Fibroblast of upper back skin (primary cell): Measurements from ENCODE around the gene F5.

ENCODE experiments used
- DNase-seq: peaks from one replicate; pipeline ENCODE4 v3.0.0-alpha.2; 2013

Gene F5

DNA sequence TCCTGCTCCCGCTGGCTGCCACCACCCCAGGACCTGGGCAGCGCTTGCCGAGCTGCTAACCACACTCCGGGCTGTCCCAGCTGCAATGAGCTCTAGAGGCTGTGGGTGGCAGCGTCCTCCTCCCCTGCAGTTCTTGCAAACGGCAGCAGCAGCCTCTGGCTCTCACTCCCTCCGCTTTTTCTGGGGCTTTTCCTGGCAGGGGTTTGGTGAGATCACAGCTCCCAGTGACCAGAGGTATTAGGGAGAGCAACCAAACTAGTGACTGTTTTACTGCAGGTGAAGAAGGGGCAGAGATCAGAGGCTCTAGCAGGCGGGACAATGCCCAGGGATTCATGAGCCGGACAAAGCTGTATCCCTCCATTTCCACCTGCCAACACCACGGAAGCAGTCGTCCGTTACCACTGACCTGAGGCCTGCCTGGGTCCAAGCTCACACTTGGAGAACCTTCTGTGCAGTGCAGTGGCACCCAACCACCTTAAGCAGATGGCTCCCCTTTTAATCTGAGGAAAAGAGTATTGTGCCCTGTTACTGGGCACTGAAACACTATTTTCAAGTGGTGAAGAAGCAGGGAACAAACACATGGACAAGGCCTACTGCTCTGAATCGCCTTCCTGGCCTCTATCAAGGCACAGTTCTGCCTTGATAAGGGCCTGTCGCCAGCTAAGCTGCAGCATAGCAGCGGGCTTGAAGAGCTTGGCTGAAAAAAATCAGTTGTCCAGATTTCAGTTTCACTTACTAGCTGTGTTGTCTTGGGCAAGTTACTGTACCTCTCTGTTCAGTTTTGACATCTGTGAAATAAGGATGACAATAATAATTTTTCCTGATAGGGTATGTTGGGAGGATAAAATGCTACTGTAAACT is at the start of gene F5:
Gene F5 (minus strand): TSS at position 87 of the 861 bp plus-strand sequence. CDS start 95 bp downstream, outside the sequence.
- peak; percentile 40 for DNase-seq

DNA sequence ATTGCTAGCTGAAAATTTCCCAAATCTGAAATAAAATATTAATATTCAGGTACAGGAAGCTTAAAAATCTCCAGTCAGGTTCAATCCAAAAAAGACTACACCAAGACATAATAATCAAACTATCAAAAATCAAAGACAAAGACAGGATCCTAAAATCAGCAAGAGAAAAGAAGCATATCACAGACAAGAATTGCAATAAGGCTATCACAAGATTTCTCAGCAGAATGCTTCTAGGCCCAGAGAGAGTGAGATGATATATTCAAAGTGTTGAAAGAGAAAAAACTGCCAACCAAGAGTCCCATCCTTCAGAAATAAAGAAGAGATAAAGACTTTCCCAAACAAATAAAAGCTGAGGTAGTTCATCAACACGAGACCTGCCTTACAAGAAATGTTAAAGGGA is 48.6 kb upstream of the F5 start:
- DNase-seq, result no peak

DNA sequence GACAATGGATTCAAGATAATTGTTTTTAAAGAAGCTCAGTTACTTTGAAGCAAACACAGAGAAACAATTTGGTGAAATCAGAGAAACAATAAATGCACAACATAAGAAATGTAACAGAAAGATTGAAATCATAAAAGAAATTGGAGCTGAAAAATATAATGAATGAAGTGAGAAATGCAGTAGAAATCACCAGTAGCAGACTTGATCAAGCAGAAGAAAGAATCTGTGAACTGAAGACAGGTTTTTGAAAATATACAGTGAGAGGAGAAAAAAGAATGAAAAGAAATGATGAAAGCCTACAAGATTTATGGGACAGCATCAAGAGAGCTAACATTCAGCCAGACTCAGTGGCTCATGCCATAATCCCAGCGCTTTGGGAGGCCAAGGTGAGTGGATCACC is 47.9 kb upstream of the F5 start:
- no peak for DNase-seq

DNA sequence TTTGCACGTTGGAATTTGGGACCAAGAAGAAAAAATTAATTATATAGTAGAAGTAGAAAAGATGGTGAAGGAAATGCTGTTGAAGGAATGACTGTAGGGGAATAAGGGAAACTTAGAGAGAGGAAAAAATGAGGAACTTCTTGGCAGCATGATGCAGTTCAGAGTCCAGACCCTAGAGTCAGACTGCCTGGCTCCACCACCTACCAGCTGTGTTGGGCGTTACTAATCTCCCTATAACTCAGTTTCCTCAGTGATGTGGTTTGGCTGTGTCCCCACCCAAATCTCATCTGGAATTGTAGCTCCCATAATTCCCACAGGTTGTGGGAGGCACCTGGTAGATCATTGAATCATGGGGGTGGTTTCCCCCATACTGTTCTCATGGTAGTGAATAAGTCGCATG is 45.0 kb upstream of the F5 start:
- DNase-seq, result no peak

DNA sequence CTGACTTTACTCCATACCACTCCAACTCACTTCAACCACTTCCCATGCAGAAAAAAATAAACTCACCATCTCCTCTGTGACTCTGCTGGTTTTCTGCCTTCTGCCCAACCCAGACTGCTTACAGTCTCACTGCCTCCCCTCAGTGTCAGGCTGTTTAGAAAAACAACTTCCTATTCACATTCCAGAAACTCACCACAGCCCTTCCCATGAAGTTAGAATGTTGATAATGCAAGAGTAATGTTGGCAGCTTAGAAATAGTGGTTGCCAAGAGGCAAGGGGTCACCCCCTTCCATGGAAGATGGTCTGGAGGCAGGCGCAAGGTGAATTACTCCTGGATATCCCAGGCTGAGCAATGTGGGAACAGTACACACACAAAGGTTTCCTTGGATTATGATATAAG is 43.7 kb upstream of the F5 start, which contains the start of gene SELP:
Gene SELP (minus strand): TSS at position 119 of the 400 bp plus-strand sequence. CDS start 50 bp downstream, at position 69.
- no peak for DNase-seq

DNA sequence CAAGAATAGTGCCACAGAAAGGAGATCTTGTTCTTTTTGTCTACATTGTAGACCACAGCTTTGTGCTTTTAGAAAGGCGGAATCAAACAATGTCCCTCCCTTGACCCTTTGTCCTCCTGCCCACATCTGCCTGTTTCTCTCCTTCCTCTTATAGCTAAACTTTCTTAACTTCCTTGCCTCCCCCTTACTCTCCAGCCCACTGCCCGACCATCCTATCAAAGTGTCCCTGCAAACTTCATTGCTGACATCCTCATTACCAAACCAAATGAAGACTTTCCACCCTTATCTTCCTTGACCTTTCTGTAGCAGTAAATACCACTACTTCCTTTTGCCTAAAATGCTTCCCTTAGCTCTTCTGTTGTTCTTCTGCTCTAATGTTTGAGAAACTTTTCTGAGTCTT is 38.6 kb upstream of the F5 start:
- DNase-seq, result no peak

DNA sequence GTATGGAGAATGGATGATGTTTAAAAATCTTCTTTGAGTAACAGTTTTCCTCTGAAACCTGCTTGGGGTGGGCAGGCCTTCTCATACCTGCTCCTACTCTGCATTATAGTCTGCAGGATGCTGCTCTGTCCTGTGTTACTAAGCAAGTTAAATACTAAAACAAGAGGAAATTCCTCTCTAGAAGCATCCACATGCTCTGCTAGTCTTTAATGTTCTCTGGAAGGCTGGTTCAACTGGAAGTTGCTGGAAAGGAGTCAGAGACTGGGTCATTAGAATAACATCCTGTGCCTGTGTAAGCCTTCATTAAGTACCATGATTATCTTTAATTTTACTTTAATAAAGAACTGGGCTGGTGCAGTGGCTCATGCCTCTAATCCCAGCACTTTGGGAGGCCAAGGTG is 37.8 kb upstream of the F5 start:
- no peak for DNase-seq

DNA sequence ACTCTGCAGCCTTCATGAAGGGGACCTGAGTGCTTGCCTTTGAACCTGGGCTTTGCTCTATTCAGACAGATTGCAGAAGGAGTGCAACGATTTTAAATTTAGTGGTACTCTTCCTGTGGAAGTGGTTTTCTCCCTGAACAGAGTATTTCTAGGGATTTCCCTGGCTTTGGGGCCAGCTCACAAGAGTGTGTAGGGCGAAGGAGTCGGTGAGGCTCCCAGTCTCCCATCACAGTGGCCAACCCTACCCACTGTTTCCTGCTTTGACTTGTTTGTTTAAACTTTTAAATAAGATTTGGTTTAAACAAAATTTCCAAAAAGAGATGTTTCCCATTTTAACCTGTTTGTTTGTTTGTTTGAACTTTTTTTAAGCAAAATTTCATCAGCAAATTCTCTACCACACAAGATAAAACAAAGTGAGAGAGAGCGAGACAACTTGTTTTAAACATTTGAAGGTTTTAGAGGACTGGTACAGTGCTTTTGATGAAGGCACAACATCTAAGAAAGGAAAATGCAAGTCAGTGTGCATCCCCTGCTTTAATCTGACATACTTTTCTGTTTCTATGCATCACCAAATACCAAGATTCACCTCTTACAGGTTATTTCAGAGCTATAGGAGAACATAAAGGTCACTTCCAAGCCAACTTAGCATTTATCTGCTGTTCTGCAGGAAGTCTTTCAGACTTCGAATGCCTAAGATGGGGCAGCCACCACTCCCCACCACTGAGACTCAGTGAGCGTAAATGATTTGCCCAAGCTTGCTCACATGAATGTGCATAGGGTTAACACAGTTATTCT is 37.0 kb upstream of the F5 start:
- no peak for DNase-seq

DNA sequence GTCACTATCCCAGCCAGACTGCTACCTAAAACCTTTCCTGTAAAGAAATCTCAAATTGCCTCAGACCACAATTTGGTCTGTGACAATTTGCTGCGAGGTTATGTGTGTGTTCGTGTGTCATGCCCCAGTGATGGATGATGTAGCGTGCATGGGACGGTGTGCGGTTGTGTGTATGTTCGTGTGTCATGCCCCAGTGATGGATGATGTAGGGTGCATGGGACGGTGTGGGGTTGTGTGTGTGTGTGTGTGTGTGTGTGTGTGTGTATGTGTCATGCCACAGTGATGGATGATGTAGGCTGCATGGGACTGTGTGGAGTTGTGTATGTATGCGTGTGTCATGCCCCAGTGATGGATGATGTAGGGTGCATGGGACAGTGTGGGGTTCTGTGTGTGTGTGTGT is 34.3 kb upstream of the F5 start:
- no peak for DNase-seq

DNA sequence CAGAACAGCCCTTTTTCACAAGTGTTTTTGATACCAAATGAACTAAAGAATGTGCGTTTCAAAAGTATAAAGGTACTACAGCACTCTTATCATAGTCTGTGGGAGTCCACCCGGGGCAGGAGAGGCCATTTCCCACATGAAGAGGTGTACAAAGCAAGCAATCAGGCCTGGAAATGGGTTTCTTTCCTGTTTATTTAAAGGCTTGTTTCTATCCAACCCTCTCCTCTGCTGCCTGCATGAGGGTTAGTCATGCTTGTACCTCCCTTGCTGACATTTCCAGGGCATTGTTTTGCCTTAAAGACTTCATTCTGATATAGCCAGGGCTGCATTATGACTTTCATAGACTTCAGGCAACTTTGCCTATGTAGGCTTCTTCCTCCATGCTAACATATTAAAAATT is 32.1 kb upstream of the F5 start:
- DNase-seq, result no peak

DNA sequence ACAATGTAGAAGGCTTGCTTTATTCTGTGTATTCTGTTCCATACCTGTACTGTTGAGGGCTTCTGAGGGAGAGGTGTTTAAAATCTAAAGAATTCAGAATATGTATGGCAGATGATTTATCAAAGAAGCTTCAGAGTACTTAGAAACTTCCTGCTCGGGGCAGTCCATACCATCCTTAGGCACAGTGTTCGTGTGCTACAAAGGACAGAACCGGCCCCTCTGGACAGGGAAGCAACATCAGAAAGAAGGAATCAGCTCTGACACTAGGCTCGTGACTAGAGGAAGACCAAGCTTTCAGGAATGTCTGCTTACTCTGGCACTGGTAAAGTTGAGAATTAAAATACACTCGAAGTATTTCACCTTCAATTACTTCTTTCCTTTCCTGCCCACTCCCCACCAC is 29.5 kb upstream of the F5 start:
- no peak for DNase-seq

DNA sequence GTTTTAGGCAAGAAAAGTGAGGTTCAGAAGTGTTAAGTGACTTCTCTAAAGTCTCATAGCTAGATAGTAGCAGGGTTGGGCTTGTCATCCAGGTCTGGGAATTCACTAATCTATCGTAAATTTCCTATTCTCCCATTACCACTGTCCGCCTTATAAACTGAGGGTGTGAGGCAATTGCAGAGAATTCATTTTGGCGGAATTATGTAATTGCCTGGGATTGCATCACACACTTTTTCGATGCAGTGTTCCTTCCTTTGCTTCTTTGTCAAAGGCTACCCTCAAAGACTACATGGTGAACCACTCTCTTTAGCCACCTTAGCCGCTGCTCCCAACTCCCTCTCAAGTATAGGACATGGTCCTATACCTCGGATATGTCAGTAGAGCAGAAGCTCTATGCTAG is 24.6 kb upstream of the F5 start:
- no peak for DNase-seq

DNA sequence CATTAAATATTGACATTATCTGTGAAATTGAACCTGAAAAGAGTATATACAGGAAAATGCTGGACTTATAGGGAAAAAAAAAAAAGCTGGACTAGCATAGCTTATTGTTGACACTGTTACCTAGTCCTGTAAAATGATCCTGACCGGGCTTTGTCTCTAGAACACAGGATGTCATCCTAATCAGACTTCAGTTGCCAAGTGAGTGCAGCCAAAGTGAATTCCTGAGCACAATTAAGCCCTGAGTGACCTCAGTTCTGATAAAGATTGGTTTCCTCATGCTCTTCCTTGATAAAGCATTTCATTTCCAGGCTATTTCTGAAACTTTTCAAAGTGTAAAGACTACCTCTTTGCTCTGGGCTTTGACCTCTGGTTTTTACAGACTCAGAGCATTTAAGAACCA is 23.8 kb upstream of the F5 start:
- no peak for DNase-seq

DNA sequence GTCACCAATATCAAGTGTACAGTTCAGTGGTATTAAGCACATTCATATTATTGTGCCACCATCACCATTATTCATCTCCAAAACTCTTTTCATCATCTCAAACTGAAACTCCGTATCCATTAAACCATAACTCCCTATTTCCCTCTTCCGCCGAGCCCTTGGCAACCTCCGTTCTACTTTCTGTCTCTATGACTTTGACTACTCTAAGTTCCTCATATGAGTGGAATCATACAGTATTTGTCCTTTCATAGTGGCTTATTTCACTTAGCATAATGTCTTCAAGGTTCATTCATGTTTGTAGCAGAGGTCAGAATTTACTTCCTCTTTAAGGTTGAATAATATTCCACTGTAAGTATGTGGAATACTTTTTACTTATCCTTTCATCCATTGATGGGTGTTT is 21.9 kb upstream of the F5 start:
- DNase-seq, result no peak

DNA sequence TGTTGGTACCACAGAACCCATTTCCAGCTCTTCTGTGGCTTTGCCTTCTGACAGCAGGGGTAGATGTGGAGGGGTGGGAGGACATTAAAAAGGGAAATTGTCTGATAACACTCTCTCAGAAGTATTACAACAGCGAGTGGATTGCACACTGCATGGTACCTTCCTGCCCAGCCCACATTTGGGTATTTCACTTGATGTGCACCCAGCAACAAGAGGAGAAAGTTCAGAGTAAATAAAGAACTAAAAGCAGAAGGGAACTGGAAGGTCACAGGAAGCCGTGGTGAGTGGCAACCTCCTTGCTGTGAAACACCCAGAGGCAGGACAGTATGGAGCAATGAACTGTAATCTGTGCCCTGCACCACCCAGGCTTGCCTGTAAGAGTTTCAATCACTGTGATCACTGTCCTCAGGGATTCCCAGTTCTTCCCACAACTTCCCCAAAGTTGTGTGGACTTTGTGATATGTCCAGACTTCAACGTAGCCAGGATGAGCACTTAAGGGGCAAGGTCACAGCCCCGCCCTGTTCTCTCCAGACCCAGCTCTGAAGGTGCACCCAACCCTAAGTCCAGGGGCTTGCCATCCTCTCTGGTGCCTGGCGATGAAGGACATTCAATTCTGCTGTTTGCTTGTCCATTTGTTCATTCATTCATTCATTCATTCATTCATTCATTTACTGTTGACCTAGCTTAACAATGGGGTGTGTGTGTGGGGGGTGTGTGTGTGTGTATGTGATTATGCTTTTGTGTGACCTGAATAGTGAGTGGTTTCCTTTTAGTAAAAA is 18.7 kb upstream of the F5 start:
- DNase-seq, result no peak

DNA sequence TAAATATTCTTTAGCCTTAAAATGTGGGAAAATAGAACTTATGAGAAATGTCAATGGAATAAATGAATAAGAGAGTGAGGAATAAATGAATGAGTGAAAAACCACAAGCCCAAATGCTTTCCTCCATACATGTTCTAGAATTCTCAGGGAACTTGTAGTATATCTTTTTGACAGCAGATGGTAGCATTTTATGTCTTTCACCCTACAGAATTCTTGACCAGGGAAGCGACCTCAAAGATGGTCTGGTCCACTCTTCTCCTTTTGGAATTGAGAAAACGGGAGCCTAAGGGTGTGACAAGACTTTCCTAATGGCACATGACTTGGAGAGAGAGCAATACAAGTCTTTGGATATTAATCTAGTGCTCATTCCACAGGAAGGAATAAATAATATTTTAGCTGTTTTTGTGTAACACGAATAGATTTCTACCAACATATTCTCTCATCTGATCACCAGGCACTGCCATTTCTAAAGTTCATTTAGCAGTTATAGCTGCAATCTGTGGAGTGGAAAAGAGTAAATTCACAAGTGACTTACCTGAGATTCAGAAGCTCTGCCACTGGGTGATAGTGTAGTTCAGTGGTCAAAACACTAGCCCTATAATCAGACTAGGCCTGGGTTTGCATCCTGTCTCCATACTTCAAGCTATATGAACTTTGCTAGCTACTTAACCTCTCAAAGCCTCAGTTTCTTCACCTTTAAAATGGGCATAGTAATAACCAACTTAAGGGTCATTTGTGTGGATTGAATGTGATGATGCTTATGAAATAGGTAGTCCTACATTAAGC is 15.0 kb upstream of the F5 start:
- DNase-seq, result peak; percentile 30

DNA sequence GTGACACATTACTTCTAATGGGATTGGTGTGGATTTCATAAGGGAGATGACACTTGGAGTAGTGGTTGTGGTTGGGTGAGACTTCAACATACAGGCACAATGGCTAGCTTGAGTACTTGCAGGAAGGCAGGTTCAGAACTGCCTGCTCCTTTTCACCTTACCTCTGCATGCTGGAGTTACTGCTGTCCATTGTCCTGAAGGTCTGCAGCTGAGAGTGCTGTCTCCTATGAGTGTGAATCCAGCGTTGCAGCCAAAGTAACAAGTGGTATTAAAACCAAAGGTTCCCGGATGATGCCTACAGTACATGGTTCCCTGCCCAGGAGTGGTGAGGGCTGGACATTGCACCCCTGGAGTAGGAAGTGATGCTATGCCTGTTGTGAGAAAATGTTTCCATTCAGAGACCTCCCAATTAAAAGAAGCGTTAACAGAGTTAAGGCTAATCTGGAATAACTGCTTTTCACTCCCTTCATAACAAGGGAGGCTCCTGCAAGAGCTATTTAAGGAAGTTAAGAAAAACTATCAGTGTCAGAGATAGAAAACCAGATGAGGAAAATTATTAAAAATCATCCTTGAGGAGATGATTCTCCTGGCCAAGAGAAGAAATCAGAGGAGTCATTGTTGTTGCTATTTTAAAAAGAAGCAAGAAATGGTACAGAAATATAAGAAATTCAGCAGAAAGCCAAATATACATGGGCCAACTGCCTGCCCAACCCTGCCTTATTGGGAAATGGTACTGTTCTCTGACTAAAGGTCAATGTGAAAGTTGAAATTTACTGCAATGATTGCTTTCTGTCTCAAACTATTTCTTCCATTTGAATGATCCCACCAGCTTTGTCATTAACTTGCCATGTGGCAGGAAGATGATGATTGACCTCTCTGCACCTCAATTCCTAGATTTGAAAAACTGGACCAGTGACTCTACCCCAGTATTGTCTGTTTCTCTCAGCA is 9.8 kb upstream of the F5 start:
- DNase-seq, result peak; percentile 26

DNA sequence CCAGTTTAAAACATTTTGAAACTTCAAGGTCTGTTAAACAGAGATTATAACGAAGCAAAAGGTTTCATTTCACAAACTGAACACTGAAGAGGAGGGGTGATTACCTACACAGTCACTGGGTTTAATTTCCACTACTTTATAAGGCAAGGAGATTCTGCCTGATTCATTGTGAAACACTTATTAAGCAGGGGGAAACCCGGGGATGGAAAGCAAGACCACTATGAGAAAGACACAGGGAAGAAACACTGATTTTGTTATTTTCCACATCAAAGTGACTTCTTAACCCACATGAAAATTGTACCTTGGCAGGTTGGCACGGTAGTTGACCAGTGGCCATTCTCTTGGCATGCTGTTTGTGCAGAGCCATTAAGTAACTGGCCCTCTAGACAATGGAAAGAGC is 8.1 kb upstream of the F5 start:
- DNase-seq, result no peak

DNA sequence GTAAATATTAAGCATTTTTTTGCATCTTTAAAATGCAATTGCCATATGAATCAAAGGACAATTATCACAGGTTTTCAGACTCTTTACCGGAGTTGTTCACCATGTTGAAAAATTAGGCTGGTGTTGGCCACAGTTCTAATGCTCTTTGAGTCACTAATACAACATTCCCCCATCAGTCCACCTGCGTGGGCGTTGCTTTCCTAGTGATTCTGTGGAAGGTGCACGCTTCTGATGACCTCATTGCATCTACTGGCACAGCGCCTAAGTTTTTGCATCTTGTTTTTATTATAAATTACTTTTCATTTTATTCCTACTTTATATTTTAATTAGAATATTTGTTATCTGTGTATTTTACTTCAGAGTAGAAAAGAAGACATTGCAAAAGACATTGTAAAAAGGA is 4.7 kb upstream of the F5 start:
- DNase-seq, result no peak

DNA sequence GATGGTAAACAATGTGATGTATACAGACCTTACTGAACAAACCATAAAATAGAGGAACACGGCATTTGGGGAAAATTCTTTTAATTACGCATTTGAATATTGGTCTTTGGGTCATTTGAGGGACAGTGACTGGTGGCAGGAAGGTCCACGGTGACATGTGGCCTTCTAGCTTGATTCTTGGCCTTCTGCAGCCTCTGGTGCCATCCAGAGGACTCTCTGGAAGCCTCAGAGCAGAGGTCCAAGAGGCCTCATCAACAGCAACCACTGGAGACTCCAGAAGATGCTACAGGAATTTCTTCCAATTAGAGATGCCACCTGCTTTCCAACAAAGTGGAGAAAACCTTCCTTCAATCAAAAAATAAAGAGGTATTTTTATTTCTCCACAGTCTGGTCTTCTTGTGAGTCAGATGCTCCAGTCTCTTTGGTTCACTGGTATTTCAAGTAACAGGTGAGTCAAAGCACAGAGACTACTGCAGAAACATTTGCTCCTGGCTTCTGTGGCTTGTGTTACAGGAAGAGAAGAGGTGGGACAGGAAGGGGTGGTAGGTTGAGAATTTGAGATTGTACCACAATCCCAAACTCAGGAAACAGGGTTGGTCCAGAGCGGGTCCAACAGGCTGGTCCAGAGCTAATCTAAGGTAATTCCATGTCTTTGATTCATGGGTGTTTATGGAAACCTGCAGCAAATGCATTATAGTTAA is 2.7 kb upstream of the F5 start:
- no peak for DNase-seq

DNA sequence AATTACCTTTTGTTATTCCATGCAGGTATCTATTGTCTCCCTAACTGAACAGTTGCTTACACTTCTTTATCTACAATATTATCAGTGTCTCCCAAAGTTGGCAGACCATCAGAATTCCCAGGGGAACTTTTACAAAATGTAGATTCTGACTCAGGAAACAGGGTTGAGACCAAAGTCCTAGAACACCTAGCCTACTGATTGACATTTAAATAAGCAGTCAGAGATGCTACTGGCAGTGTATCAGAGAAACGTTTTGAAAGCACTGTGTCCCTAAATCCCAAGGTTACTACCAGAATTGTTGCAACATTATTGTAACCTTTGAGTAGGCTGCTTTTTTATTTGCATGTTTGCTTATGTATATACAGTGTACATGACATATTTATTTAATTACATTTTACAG is 1.8 kb upstream of the F5 start:
- DNase-seq, result no peak
